ENCODE data around the gene PLXDC2.

PLXDC2 gene

GRCh38 chr10:19857876-19858275, 41.6 kb downstream of the PLXDC2 start:
- DNase-seq (ENCODE audit: low spot score): no peak

- no peak for DNase-seq (ENCODE audit: low spot score)
Observed at GRCh38 chr10:19860107-19860506, 43.9 kb downstream of the PLXDC2 start.

GRCh38 chr10:19862811-19863515, 46.7 kb downstream of the PLXDC2 start:
- no peak for DNase-seq (ENCODE audit: low spot score)

GRCh38 chr10:19865676-19866075, 49.4 kb downstream of the PLXDC2 start:
- no peak for DNase-seq (ENCODE audit: low spot score)

GRCh38 chr10:19869370-19869769, 53.1 kb downstream of the PLXDC2 start:
- DNase-seq (ENCODE audit: low spot score): no peak

- no peak for DNase-seq (ENCODE audit: low spot score)
Observed at GRCh38 chr10:19872504-19873271, 56.5 kb downstream of the PLXDC2 start.

- DNase-seq (ENCODE audit: low spot score): no peak
Observed at GRCh38 chr10:19874190-19874589, 58.0 kb downstream of the PLXDC2 start.

GRCh38 chr10:19874791-19875190, 58.6 kb downstream of the PLXDC2 start:
- DNase-seq (ENCODE audit: low spot score): no peak

GRCh38 chr10:19876570-19876969, 60.3 kb downstream of the PLXDC2 start:
- DNase-seq (ENCODE audit: low spot score): no peak

- DNase-seq (ENCODE audit: low spot score): no peak
Observed at GRCh38 chr10:19877466-19878255, 61.4 kb downstream of the PLXDC2 start.

GRCh38 chr10:19882621-19883020, 66.4 kb downstream of the PLXDC2 start:
- DNase-seq (ENCODE audit: low spot score): no peak

GRCh38 chr10:19888061-19888660, 71.9 kb downstream of the PLXDC2 start:
- DNase-seq (ENCODE audit: low spot score): no peak

GRCh38 chr10:19889256-19889655, 73.0 kb downstream of the PLXDC2 start:
- no peak for DNase-seq (ENCODE audit: low spot score)

- DNase-seq (ENCODE audit: low spot score): no peak
Observed at GRCh38 chr10:19891429-19891828, 75.2 kb downstream of the PLXDC2 start.

GRCh38 chr10:19892270-19892669, 76.0 kb downstream of the PLXDC2 start:
- DNase-seq (ENCODE audit: low spot score): no peak

- no peak for DNase-seq (ENCODE audit: low spot score)
Observed at GRCh38 chr10:19892677-19893076, 76.4 kb downstream of the PLXDC2 start.

- no peak for DNase-seq (ENCODE audit: low spot score)
Observed at GRCh38 chr10:19895500-19895899, 79.3 kb downstream of the PLXDC2 start.

- DNase-seq (ENCODE audit: low spot score): no peak
Observed at GRCh38 chr10:19902456-19902855, 86.2 kb downstream of the PLXDC2 start.

- no peak for DNase-seq (ENCODE audit: low spot score)
Observed at GRCh38 chr10:19904202-19904661, 88.0 kb downstream of the PLXDC2 start.

GRCh38 chr10:19906108-19906791, 90.0 kb downstream of the PLXDC2 start:
- DNase-seq (ENCODE audit: low spot score): no peak

GRCh38 chr10:19908991-19909696, 92.9 kb downstream of the PLXDC2 start:
- no peak for DNase-seq (ENCODE audit: low spot score)

All from CD4-positive, alpha-beta T cell treated with Interleukin-15 for 4 hours (primary cell).